H9 (cell line): ENCODE results near the gene ATCAY. TPM values are rescaled to one million over a fixed set of nuclear protein-coding genes. Genes with fewer than 3 reads are reported as not detected.
A peak's percentile ranks its signal among the peaks of the same experiment; 100 is the strongest.

Experiments used
- DNase-seq: peaks from one replicate; pipeline ENCODE4 v3.0.0-alpha.2; 2017
- H2AFZ ChIP-seq: one replicate; pipeline ENCODE4 v1.6.1; 2013; ENCODE audit warnings: mild to moderate bottlenecking, low read length, control low read depth, moderate library complexity
- H2AK5ac ChIP-seq: 2 replicates; pipeline ENCODE4 v1.6.1; 2013; ENCODE audit warnings: low read length, control low read depth, mixed read lengths; ENCODE audit not compliant: insufficient read length
- H2BK120ac ChIP-seq: one replicate; pipeline ENCODE4 v1.6.1; 2013; ENCODE audit warnings: low read depth, mild to moderate bottlenecking, low read length, control low read depth, inconsistent platforms; ENCODE audit not compliant: poor library complexity, severe bottlenecking
- H2BK12ac ChIP-seq: 2 replicates; pipeline ENCODE4 v1.6.1; 2013; ENCODE audit warnings: low read length, control low read depth, mixed read lengths, low read depth; ENCODE audit not compliant: insufficient read length
- H2BK15ac ChIP-seq: 2 replicates; pipeline ENCODE4 v1.6.1; 2013; ENCODE audit warnings: low read depth, low read length, control low read depth
- H2BK20ac ChIP-seq: one replicate; pipeline ENCODE4 v1.6.1; 2013; ENCODE audit warnings: low read depth, mild to moderate bottlenecking, low read length, control low read depth, inconsistent platforms; ENCODE audit not compliant: poor library complexity, severe bottlenecking
- H2BK5ac ChIP-seq: 2 replicates; pipeline ENCODE4 v1.6.1; 2013; ENCODE audit warnings: low read length, control low read depth, mixed read lengths; ENCODE audit not compliant: insufficient read length
- H3K14ac ChIP-seq: 2 replicates; pipeline ENCODE4 v1.6.1; 2013; ENCODE audit warnings: low read length, control low read depth; ENCODE audit not compliant: insufficient read depth
- H3K18ac ChIP-seq: 2 replicates; pipeline ENCODE4 v1.6.1; 2013; ENCODE audit warnings: low read depth, mild to moderate bottlenecking, mixed read lengths, low read length, control low read depth; ENCODE audit not compliant: insufficient read length
- H3K23ac ChIP-seq: 2 replicates; pipeline ENCODE4 v1.6.1; 2013; ENCODE audit warnings: low read length, control low read depth, mixed read lengths, low read depth; ENCODE audit not compliant: insufficient read length
- H3K23me2 ChIP-seq: 2 replicates; pipeline ENCODE4 v1.6.1; 2013; ENCODE audit warnings: low read depth, mild to moderate bottlenecking, mixed read lengths, low read length, control low read depth; ENCODE audit not compliant: insufficient read length, poor library complexity, severe bottlenecking
- H3K27ac ChIP-seq: 2 replicates; pipeline ENCODE4 v1.5.1; 2013; ENCODE audit warnings: low read length, control low read depth, mixed read lengths, low read depth; ENCODE audit not compliant: insufficient read length
- H3K27me3 ChIP-seq: 2 replicates; pipeline ENCODE4 v1.6.1; 2013; ENCODE audit warnings: low read length, control low read depth, inconsistent platforms; ENCODE audit not compliant: insufficient read depth
- H3K4ac ChIP-seq: 2 replicates; pipeline ENCODE4 v1.6.1; 2013; ENCODE audit warnings: low read depth, mild to moderate bottlenecking, control low read depth, inconsistent platforms, low read length, moderate library complexity
- H3K4me1 ChIP-seq: 2 replicates; pipeline ENCODE4 v1.6.1; 2013; ENCODE audit warnings: low read length, control low read depth, inconsistent platforms; ENCODE audit not compliant: insufficient read depth
- H3K4me2 ChIP-seq: 2 replicates; pipeline ENCODE4 v1.6.1; 2013; ENCODE audit warnings: low read length, control low read depth, mixed read lengths; ENCODE audit not compliant: insufficient read length, insufficient read depth
- H3K56ac ChIP-seq: 2 replicates; pipeline ENCODE4 v1.6.1; 2013; ENCODE audit warnings: low read depth, mild to moderate bottlenecking, mixed read lengths, low read length, control low read depth; ENCODE audit not compliant: insufficient read length
- H3K79me1 ChIP-seq: 2 replicates; pipeline ENCODE4 v1.6.1; 2013; ENCODE audit warnings: low read depth, mild to moderate bottlenecking, moderate library complexity, low read length, control low read depth, inconsistent platforms; ENCODE audit not compliant: insufficient read depth, poor library complexity, severe bottlenecking
- H3K79me2 ChIP-seq: 2 replicates; pipeline ENCODE4 v1.6.1; 2013; ENCODE audit warnings: low read length, control low read depth, inconsistent platforms; ENCODE audit not compliant: insufficient read depth
- H3K9ac ChIP-seq: 2 replicates; pipeline ENCODE4 v1.6.1; 2013; ENCODE audit warnings: low read length, control low read depth, mixed read lengths; ENCODE audit not compliant: insufficient read length; ENCODE audit errors: extremely low read depth
- H3K9me3 ChIP-seq: one replicate; pipeline ENCODE4 v1.6.1; 2013; ENCODE audit warnings: low read depth, low read length, inconsistent platforms; ENCODE audit not compliant: control insufficient read depth
- H3T11ph ChIP-seq: one replicate; pipeline ENCODE4 v1.6.1; 2013; ENCODE audit warnings: mild to moderate bottlenecking, low read length, control low read depth, inconsistent platforms
- H4K20me1 ChIP-seq: one replicate; pipeline ENCODE4 v1.6.1; 2013; ENCODE audit not compliant: control insufficient read depth, insufficient read length, insufficient read depth
- H4K5ac ChIP-seq: 2 replicates; pipeline ENCODE4 v1.6.1; 2013; ENCODE audit warnings: low read depth, mild to moderate bottlenecking, mixed read lengths, low read length, control low read depth; ENCODE audit not compliant: insufficient read length
- H4K8ac ChIP-seq: replicated peaks from 2 replicates; pipeline ENCODE4 v1.6.1; 2013; ENCODE audit warnings: low read length, control low read depth, mixed read lengths, low read depth; ENCODE audit not compliant: insufficient read length
- H4K91ac ChIP-seq: 2 replicates; pipeline ENCODE4 v1.6.1; 2013; ENCODE audit warnings: low read depth, mild to moderate bottlenecking, moderate library complexity, mixed read lengths, low read length, control low read depth; ENCODE audit not compliant: insufficient read length
- H3K27ac Mint-ChIP-seq, 3 experiments: 2 replicates in 2 of 3; 3 replicates in 1 of 3; pipeline ENCODE4 v1.8.0; 2020 to 2021; ENCODE audit warnings: mixed read lengths in 3 of 3, mild to moderate bottlenecking in 1 of 3, moderate library complexity in 1 of 3
- H3K27me3 Mint-ChIP-seq: 2 replicates; pipeline ENCODE4 v1.8.0; 2021; ENCODE audit warnings: low read depth, mild to moderate bottlenecking, moderate library complexity, mixed read lengths
- H3K36me3 Mint-ChIP-seq, 3 experiments: 2 replicates in 2 of 3; 3 replicates in 1 of 3; pipeline ENCODE4 v1.8.0; 2020 to 2021; ENCODE audit warnings: low read depth in 3 of 3, mixed read lengths in 3 of 3; ENCODE audit not compliant: insufficient read depth in 1 of 3
- H3K4me1 Mint-ChIP-seq, 2 experiments: 2 replicates each; pipeline ENCODE4 v1.8.0; 2020; ENCODE audit warnings: mixed read lengths in 2 of 2
- H3K4me3 Mint-ChIP-seq, 2 experiments: 2 replicates in 1 of 2; 3 replicates in 1 of 2; pipeline ENCODE4 v1.8.0; 2020 to 2021; ENCODE audit warnings: mild to moderate bottlenecking in 2 of 2, mixed read lengths in 2 of 2, moderate library complexity in 1 of 2
- H3K9me3 Mint-ChIP-seq, 2 experiments: 2 replicates in 1 of 2; 3 replicates in 1 of 2; pipeline ENCODE4 v1.8.0; 2020; ENCODE audit warnings: mild to moderate bottlenecking in 2 of 2, mixed read lengths in 2 of 2, moderate library complexity in 1 of 2
- CTCF ChIP-seq: fragments of 200-600 bp; sonication (generic); conservative IDR thresholded peaks from 3 replicates; pipeline ENCODE4 v1.8.0; 2021; ENCODE audit warnings: antibody characterized with exemption, mild to moderate bottlenecking
- WGBS: extraction: QIAGEN DNeasy Blood & Tissue Kit; methylation state at CpG from one replicate; pipeline ENCODE4 v1.1.7; 2013; ENCODE audit warnings: missing lambda C conversion rate, low lambda C conversion rate, mixed read lengths; ENCODE audit not compliant: insufficient read length; ENCODE audit errors: extremely low coverage; 5-methylcytosine and 5-hydroxymethylcytosine counted together
- total RNA-seq: library from RNA; stranded (reverse); gene quantifications from 2 replicates; pipeline ENCODE4 v1.2.1, GENCODE V29; 2021

Gene ATCAY
- total RNA-seq, 1 experiment from 2014 or later: 12.2 TPM

GRCh38 chr19:3975144-3975543 is 94.7 kb downstream of the ATCAY start:
- WGBS: no CpG with 5 or more reads among the region's 8 CpGs
- peak; percentile 30 for DNase-seq
- Histone ChIP-seq H3K9me3 (no peaks in the 10 kb centered on the region), H2BK12ac (no peak overlapping the region), H3K9ac (no peak overlapping the region), H3K23me2 (peaks cover 4% of the 10 kb centered on the region), H3K79me1 (no peaks in the 10 kb centered on the region), H3K27ac (no peak overlapping the region), H4K8ac (no peak overlapping the region), H2BK15ac (no peak overlapping the region), H3K4me2 (no peak overlapping the region), H3K14ac (no peak overlapping the region), H2BK20ac (no peak overlapping the region), H2BK5ac (no peak overlapping the region), H4K91ac (no peak overlapping the region), H2AFZ (no peak overlapping the region), H3K4ac (no peak overlapping the region), H2AK5ac (no peak overlapping the region), H3K23ac (no peak overlapping the region), H4K5ac (no peak overlapping the region), H3K18ac (no peak overlapping the region), H3K79me2 (no peaks in the 10 kb centered on the region; the same call in 1 of the 2 replicates), H3K4me1 (no peaks in the 10 kb centered on the region), H3K56ac (no peak overlapping the region), H3K27me3 (no peaks in the 10 kb centered on the region), H4K20me1 (no peaks in the 10 kb centered on the region), H3T11ph (no peak overlapping the region), H2BK120ac (no peak overlapping the region)
- peak overlapping the region in 1 of 3 experiments; percentile 58; a peak in 3 of 7 replicates for H3K27ac Mint-ChIP-seq
- peaks cover 4% of the 10 kb centered on the region for H3K27me3 Mint-ChIP-seq
- H3K4me1 Mint-ChIP-seq: peaks cover 5% of the 10 kb centered on the region in 2 experiments
- H3K4me3 Mint-ChIP-seq: no peak overlapping the region
- TF ChIP-seq CTCF: no peak
- H3K36me3 Mint-ChIP-seq: peaks cover 40 to 56% (median 44%) of the 10 kb centered on the region in 3 experiments
- no peaks in the 10 kb centered on the region; a peak in 1 of 5 replicates for H3K9me3 Mint-ChIP-seq
